PC-9 (cell line): ENCODE results near the gene LYPD6B.

ENCODE experiments used
- EZH2 ChIP-seq: fragments of 200-600 bp; sonication (generic); IDR thresholded peaks from 2 replicates; pipeline ENCODE4 v1.8.0; 2017; ENCODE audit warnings: antibody characterized with exemption, low read depth
- TF ChIP-seq, protein P1 (sequence below): fragments of 200-600 bp; sonication (generic); conservative IDR thresholded peaks from 2 replicates; pipeline ENCODE4 v1.6.1; 2017; ENCODE audit warnings: mixed run types, antibody characterized with exemption, mild to moderate bottlenecking, moderate library complexity

- TF ChIP-seq, protein P1, sequence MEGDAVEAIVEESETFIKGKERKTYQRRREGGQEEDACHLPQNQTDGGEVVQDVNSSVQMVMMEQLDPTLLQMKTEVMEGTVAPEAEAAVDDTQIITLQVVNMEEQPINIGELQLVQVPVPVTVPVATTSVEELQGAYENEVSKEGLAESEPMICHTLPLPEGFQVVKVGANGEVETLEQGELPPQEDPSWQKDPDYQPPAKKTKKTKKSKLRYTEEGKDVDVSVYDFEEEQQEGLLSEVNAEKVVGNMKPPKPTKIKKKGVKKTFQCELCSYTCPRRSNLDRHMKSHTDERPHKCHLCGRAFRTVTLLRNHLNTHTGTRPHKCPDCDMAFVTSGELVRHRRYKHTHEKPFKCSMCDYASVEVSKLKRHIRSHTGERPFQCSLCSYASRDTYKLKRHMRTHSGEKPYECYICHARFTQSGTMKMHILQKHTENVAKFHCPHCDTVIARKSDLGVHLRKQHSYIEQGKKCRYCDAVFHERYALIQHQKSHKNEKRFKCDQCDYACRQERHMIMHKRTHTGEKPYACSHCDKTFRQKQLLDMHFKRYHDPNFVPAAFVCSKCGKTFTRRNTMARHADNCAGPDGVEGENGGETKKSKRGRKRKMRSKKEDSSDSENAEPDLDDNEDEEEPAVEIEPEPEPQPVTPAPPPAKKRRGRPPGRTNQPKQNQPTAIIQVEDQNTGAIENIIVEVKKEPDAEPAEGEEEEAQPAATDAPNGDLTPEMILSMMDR, result no peak
- no peak for TF ChIP-seq EZH2
Measured at GRCh38 chr2:149160701-149161217, 122.3 kb downstream of the LYPD6B start.
